HCT116 (cell line): ENCODE measurements around the gene NAGPA. TPM values are rescaled to one million over a fixed set of nuclear protein-coding genes. Genes with fewer than 3 reads are reported as not detected.

ENCODE experiments used
- ATAC-seq: fragments of 200-7000 bp; cut with Tn5 transposase; 2 replicates; pipeline ENCODE4 v1.9.1; 2020; ENCODE audit warnings: mild to moderate bottlenecking, moderate library complexity
- BruUV-seq: library from RNA; stranded (reverse); fragments of 400-500 nt; replicated peaks from 2 replicates; lab custom pipeline; 2021; lab: Mats Ljungman, UMichigan
- CTCF ChIA-PET: fragments of 300-600 bp; sonication (Branson Sonifier 250); formaldehyde crosslinking; loops from one replicate; lab custom pipeline; 2021; ENCODE audit warnings: antibody characterized with exemption; lab: Charles Lee
- POLR2A ChIA-PET: fragments of 300-600, 350-600 bp; sonication (Branson Sonifier 250); formaldehyde crosslinking; loops from one replicate; lab custom pipeline; 2021; ENCODE audit warnings: antibody characterized with exemption; lab: Charles Lee
- RAD21 ChIA-PET, 2 experiments: fragments of 300-600 bp; sonication (Branson Sonifier 250); formaldehyde crosslinking; loops; one replicate each; lab custom pipeline; 2023; ENCODE audit warnings: low total read pairs in 2 of 2; ENCODE audit not compliant: uncharacterized antibody in 2 of 2, unreplicated experiment in 2 of 2, low non-redundant PET in 1 of 2; lab: Charles Lee
- DNase-seq: peaks from one replicate; pipeline ENCODE4 v3.0.0-alpha.2; 2010; ENCODE audit warnings: low read depth, low spot score
- H2AFZ ChIP-seq: fragments of 200-600 bp; shearing (Covaris generic), sonication (generic); 2 replicates; pipeline ENCODE4 v1.6.1; 2017; ENCODE audit warnings: low read depth, mixed run types, mixed read lengths, antibody characterized with exemption, low read length; ENCODE audit not compliant: poor library complexity, severe bottlenecking
- H3K27ac ChIP-seq: 2 replicates; pipeline ENCODE4 v1.5.1; 2012; ENCODE audit warnings: low read depth, low read length
- H3K27me3 ChIP-seq: fragments of 200-600 bp; sonication (generic); 2 replicates; pipeline ENCODE4 v1.6.1; 2016; ENCODE audit warnings: mixed run types, low read length, mixed read lengths; ENCODE audit not compliant: insufficient read depth
- H3K36me3 ChIP-seq, 2 experiments: fragments of 200-500 bp in 1 of 2; fragments of 200-600 bp in 1 of 2; sonication (Bioruptor generic) in 1 of 2; sonication (generic) in 1 of 2; 2 replicates each; pipeline versions ENCODE4 v1.5.1 to v1.6.1; 2014 to 2016; ENCODE audit warnings: low read length in 2 of 2, inconsistent platforms in 1 of 2, mixed read lengths in 1 of 2, mixed run types in 1 of 2; ENCODE audit not compliant: insufficient read depth in 2 of 2, control insufficient read depth in 1 of 2
- H3K4me1 ChIP-seq, 2 experiments: fragments of 200-600 bp in 1 of 2; sonication (generic) in 1 of 2; 2 replicates each; pipeline versions ENCODE4 v1.5.1 to v1.6.1; 2012 to 2017; ENCODE audit warnings: low read length in 2 of 2, inconsistent platforms in 1 of 2, mild to moderate bottlenecking in 1 of 2, mixed read lengths in 1 of 2, mixed run types in 1 of 2, moderate library complexity in 1 of 2; ENCODE audit not compliant: insufficient read depth in 2 of 2, control insufficient read depth in 1 of 2
- H3K4me2 ChIP-seq: fragments of 200-600 bp; sonication (generic); 2 replicates; pipeline ENCODE4 v1.6.1; 2017; ENCODE audit warnings: mixed run types, low read length, mixed read lengths
- H3K4me3 ChIP-seq, 2 experiments: fragments of 200-600 bp in 1 of 2; sonication (generic) in 1 of 2; replicated peaks in 1 of 2; 2 replicates each; pipeline ENCODE4 v1.5.1; 2011 to 2016; ENCODE audit warnings: low read length in 2 of 2, control low read depth in 1 of 2, low read depth in 1 of 2, mild to moderate bottlenecking in 1 of 2, mixed read lengths in 1 of 2, mixed run types in 1 of 2
- H3K79me2 ChIP-seq: fragments of 200-600 bp; sonication (generic); 2 replicates; pipeline ENCODE4 v1.6.1; 2017; ENCODE audit warnings: mild to moderate bottlenecking, mixed run types, low read length, moderate library complexity, mixed read lengths; ENCODE audit not compliant: insufficient read depth
- H3K9ac ChIP-seq: fragments of 200-600 bp; sonication (generic); 2 replicates; pipeline ENCODE4 v1.6.1; 2016; ENCODE audit warnings: low read length, mixed read lengths
- H3K9me2 ChIP-seq: fragments of 200-600 bp; sonication (generic), shearing (Covaris generic); 2 replicates; pipeline ENCODE4 v1.6.1; 2017; ENCODE audit warnings: mixed run types, mild to moderate bottlenecking, moderate library complexity; ENCODE audit not compliant: insufficient read depth
- H3K9me3 ChIP-seq, 2 experiments: fragments of 200-500 bp in 1 of 2; fragments of 200-600 bp in 1 of 2; sonication (Bioruptor generic) in 1 of 2; sonication (generic) in 1 of 2; 2 replicates each; pipeline ENCODE4 v1.6.1; 2014 to 2017; ENCODE audit warnings: low read length in 2 of 2, mixed read lengths in 2 of 2, inconsistent platforms in 1 of 2, low read depth in 1 of 2, mild to moderate bottlenecking in 1 of 2, mixed run types in 1 of 2, moderate library complexity in 1 of 2; ENCODE audit not compliant: control insufficient read depth in 1 of 2, insufficient read depth in 1 of 2
- H4K20me1 ChIP-seq: fragments of 200-600 bp; sonication (generic), shearing (Covaris generic); 2 replicates; pipeline ENCODE4 v1.6.1; 2017; ENCODE audit warnings: mixed run types, mild to moderate bottlenecking, moderate library complexity; ENCODE audit not compliant: insufficient read depth
- CEBPB ChIP-seq: IDR thresholded peaks from 2 replicates; pipeline ENCODE4 v1.6.1; 2012; ENCODE audit warnings: low read depth
- ELF1 ChIP-seq: IDR thresholded peaks from 2 replicates; pipeline ENCODE4 v1.6.1; 2012; ENCODE audit warnings: low read depth, borderline replicate concordance
- EZH2phosphoT487 ChIP-seq: fragments of 200-600 bp; IDR thresholded peaks from 2 replicates; pipeline ENCODE4 v1.6.1; 2018; ENCODE audit warnings: antibody characterized with exemption, borderline replicate concordance
- JUND ChIP-seq: IDR thresholded peaks from 2 replicates; pipeline ENCODE4 v1.6.1; 2012
- POLR2AphosphoS5 ChIP-seq: IDR thresholded peaks from 2 replicates; pipeline ENCODE4 v1.6.1; 2011; ENCODE audit warnings: mild to moderate bottlenecking, low read depth, low read length, moderate library complexity
- SIN3A ChIP-seq: IDR thresholded peaks from 2 replicates; pipeline ENCODE4 v1.6.1; 2012; ENCODE audit warnings: low read depth
- ZFX ChIP-seq: fragments of 450-650 bp; IDR thresholded peaks from 2 replicates; pipeline ENCODE4 v1.6.1; 2017
- intact Hi-C: fragments of 100-400 bp; cut with micrococcal nuclease; formaldehyde crosslinking; loops from 2 replicates; pipeline ENCODE4 v1.10.0; 2022
- total RNA-seq: library from RNA; stranded (reverse); gene quantifications from one replicate; pipeline ENCODE4 v1.2.1, GENCODE V29; 2021; ENCODE audit not compliant: unreplicated experiment
- TF ChIP-seq, protein P1 (sequence below): IDR thresholded peaks from 2 replicates; pipeline ENCODE4 v1.6.1; 2012; ENCODE audit warnings: low read depth
- TF ChIP-seq, protein P2 (sequence below): IDR thresholded peaks from 2 replicates; pipeline ENCODE4 v1.6.1; 2011; ENCODE audit warnings: mild to moderate bottlenecking, low read length, moderate library complexity; ENCODE audit not compliant: insufficient replicate concordance; ENCODE audit errors: extremely low read depth

The NAGPA gene
- total RNA-seq, 1 experiment from 2014 or later = 17.5 TPM

DNA sequence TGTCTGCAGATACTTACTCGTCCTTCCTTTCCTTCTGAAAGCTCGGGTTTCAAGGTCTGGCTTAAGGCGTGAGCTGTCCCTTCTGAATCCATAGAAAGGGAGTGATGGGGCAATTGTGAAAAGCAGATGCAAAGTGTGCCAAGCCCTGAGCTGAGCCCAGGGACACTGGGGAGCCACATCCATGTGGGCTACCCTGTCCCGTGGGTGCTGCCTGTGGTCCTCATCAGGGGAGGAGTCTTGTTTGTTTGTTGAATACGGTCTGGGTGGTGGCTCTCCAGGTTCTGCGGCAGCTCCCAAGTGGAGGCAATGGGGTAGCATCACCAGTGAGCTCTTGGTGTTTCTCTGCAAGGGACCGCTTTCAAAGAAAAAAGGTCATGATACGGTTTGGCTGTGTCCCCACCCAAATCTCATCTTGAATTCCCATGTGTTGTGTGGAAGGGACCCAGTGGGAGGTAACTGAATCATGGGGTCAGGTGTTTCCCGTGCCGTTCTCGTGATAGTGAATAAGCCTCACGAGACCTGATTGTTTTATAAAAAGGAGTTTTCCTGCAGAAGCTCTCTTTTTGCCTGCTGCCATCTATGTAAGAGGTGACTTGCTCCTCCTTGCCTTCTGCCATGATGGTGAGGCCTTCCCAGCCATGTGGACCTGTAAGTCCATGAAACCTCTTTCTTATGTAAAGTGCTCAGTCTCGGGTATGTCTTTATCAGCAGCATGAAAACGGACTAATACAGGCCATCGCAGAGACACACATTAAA is 36.9 kb upstream of the NAGPA start:
- BruUV-seq = no TSS peak
- Histone ChIP-seq H4K20me1 (no peaks in the 10 kb centered on the region), H3K27me3 (0 out of 2 replicates have a peak, but pooled peaks cover 4% of the 10 kb centered on the region), H3K4me1 (peaks cover 4 to 16% of the 10 kb centered on the region in 2 experiments; a peak in 3 of 4 replicates), H3K4me2 (peak overlapping the region; percentile 92; the same call in 1 of the 2 replicates), H3K9me3 (no peaks in the 10 kb centered on the region)
- CTCF ChIA-PET = no interaction called here
- ATAC-seq (no peak), DNase-seq (no peak)
- RAD21 ChIA-PET = no interaction called here
- intact Hi-C loops = no loop called here
- TF ChIP-seq JUND = no peak
- TF ChIP-seq, protein P1, sequence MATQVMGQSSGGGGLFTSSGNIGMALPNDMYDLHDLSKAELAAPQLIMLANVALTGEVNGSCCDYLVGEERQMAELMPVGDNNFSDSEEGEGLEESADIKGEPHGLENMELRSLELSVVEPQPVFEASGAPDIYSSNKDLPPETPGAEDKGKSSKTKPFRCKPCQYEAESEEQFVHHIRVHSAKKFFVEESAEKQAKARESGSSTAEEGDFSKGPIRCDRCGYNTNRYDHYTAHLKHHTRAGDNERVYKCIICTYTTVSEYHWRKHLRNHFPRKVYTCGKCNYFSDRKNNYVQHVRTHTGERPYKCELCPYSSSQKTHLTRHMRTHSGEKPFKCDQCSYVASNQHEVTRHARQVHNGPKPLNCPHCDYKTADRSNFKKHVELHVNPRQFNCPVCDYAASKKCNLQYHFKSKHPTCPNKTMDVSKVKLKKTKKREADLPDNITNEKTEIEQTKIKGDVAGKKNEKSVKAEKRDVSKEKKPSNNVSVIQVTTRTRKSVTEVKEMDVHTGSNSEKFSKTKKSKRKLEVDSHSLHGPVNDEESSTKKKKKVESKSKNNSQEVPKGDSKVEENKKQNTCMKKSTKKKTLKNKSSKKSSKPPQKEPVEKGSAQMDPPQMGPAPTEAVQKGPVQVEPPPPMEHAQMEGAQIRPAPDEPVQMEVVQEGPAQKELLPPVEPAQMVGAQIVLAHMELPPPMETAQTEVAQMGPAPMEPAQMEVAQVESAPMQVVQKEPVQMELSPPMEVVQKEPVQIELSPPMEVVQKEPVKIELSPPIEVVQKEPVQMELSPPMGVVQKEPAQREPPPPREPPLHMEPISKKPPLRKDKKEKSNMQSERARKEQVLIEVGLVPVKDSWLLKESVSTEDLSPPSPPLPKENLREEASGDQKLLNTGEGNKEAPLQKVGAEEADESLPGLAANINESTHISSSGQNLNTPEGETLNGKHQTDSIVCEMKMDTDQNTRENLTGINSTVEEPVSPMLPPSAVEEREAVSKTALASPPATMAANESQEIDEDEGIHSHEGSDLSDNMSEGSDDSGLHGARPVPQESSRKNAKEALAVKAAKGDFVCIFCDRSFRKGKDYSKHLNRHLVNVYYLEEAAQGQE = no peak
- TF ChIP-seq, all 23 proteins: peak for 0
- Histone ChIP-seq H3K9me2 (no peaks in the 10 kb centered on the region), H3K36me3 (peaks cover 0 to 5% of the 10 kb centered on the region in 2 experiments; a peak in 1 of 4 replicates), H3K79me2 (peaks cover 33% of the 10 kb centered on the region), H3K27ac (no peak overlapping the region), H3K4me3 (no peak overlapping the region), H3K9ac (no peak overlapping the region), H2AFZ (peak overlapping the region; percentile 75)
- POLR2A ChIA-PET = no interaction called here

DNA sequence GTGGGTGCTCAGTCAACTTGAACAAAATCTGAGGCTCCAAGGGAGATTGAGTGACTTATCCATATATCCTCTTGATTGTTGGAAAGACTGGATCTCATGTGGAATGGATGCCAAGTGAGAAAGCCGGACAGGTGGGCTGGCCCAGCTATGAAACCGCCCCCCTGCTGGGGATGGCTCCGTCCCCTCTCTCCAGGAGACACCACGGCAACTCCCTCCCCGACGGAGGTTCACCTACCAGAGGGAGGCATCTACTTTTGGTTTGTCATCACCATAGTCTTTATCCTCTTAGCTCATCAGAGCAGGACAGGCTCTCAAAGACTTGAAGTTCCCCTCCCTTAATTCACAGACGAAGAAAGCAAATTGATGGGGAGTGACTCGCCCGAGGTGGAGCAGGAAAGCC is 36.1 kb upstream of the NAGPA start:
- no peak overlapping the region for H3K4me3 ChIP-seq
- BruUV-seq = no TSS peak
- CTCF ChIA-PET = no interaction called here
- TF ChIP-seq ELF1 (no peak), POLR2AphosphoS5 (no peak), CEBPB (no peak), ZFX (no peak), EZH2phosphoT487 (no peak), SIN3A (no peak)
- TF ChIP-seq, protein P2, sequence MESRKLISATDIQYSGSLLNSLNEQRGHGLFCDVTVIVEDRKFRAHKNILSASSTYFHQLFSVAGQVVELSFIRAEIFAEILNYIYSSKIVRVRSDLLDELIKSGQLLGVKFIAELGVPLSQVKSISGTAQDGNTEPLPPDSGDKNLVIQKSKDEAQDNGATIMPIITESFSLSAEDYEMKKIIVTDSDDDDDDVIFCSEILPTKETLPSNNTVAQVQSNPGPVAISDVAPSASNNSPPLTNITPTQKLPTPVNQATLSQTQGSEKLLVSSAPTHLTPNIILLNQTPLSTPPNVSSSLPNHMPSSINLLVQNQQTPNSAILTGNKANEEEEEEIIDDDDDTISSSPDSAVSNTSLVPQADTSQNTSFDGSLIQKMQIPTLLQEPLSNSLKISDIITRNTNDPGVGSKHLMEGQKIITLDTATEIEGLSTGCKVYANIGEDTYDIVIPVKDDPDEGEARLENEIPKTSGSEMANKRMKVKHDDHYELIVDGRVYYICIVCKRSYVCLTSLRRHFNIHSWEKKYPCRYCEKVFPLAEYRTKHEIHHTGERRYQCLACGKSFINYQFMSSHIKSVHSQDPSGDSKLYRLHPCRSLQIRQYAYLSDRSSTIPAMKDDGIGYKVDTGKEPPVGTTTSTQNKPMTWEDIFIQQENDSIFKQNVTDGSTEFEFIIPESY = no peak

More for the DNA sequence above, 36.1 kb upstream of the NAGPA start:
- RAD21 ChIA-PET = no interaction called here
- ATAC-seq (no peak), DNase-seq (no peak)
- Histone ChIP-seq H3K9ac (no peak overlapping the region), H3K4me2 (no peak overlapping the region), H3K9me3 (no peaks in the 10 kb centered on the region), H3K79me2 (peaks cover 26% of the 10 kb centered on the region), H3K36me3 (peaks cover 0 to 5% of the 10 kb centered on the region in 2 experiments; a peak in 1 of 4 replicates), H3K9me2 (no peaks in the 10 kb centered on the region), H3K27me3 (peaks cover 6% of the 10 kb centered on the region; the same call in 1 of the 2 replicates), H3K4me1 (peaks cover 4 to 16% of the 10 kb centered on the region in 2 experiments; a peak in 3 of 4 replicates), H2AFZ (no peak overlapping the region), H3K27ac (no peak overlapping the region), H4K20me1 (no peaks in the 10 kb centered on the region)
- POLR2A ChIA-PET = no interaction called here
- intact Hi-C loops = no loop called here
